HT-29 (cell line): Measurements from ENCODE around the gene RNF225. TPM values are rescaled to one million over a fixed set of nuclear protein-coding genes. Genes with fewer than 3 reads are reported as not detected.
"Not testable (repeated sequence)": the region's sequence is repeated elsewhere in the genome, so short reads cannot be mapped to it uniquely, and the experiment has no call there.

ENCODE experiments used
- DNase-seq: peaks from one replicate; pipeline ENCODE4 v3.0.0-alpha.2; 2015; ENCODE audit warnings: low spot score
- total RNA-seq: library from RNA; depleted of rRNA; stranded (reverse); fragments of >200 nt; shearing (Covaris generic); gene quantifications from 2 replicates; pipeline ENCODE4 v1.2.3, GENCODE V29; 2014; rRNA removed

RNF225 gene
- 0.58 and 0.99 TPM in 2 replicates for total RNA-seq

- peak; percentile 89 for DNase-seq
Measured at GRCh38 chr19:58395220-58395978, at the start of gene RNF225. TSS of gene RNF225 (plus strand) at chr19:58395656. CDS start at chr19:58396090, 434 bp downstream.

DNA sequence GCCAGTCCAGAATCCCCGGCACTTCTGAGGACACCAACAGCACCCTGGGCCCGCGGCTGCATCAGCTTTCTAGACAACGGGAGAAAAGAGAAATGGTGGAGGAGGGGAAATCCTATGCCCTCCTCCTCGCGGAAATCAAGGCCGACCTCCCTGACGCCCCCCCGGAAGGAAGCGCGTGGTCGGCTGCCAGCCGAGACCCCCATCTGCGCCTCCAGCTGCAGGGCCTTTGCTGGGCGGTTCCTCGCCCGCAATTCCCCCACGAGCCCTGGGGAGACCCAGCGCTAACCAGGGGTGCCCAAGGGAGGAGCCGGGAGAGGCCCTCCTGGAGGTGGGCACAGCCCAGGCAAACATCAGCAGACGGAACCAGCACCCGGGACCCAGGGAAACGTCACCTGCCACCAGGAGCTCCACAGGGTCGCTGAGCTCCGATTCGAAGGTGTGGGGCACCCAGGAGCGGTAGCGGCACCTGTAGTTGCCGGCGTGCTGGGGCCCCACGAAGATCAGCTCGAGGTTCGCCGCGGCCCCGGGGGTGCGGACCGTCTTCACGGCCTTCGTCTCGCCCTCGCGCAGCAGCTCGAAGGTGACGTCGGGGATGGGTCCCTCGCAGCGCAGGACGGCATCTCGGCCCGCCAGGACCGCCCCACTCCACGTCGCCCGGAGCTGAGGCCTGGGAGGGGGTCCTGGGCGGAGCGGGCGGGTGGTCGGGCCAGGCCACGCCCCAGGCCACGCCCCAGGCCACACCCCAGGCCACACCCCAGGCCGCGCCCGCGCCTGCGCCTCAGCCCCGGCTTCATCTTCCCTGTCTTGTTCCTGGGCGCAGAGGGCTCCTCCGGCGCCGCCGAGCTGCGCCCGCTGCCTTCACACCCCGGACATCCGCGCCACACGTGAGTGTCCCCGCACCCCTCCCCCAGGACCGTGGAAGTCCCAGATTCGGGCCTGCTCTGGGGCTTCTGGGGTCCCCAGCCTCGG, 48.2 kb upstream of the RNF225 start:
- no peak for DNase-seq

DNA sequence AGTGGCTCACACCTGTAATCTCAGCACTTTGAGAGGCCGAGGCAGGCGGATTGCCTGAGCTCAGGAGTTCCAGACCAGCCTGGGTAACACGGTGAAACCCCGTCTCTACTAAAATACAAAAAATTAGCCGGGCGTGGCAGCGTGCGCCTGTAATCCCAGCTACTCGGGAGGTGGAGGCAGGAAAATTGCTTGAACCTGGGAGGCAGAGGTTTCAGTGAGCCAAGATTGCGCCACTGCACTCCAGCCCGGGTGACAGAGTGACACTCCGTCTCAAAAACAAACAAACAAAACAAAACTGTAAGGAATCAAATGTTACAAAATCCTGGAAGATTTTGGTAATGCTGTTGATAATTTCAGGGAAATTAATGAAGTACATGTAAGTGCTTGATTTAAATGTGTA, 47.4 kb upstream of the RNF225 start:
- not testable (repeated sequence) for DNase-seq

GRCh38 chr19:58349590-58349989, 45.9 kb upstream of the RNF225 start:
- DNase-seq = no peak

DNA sequence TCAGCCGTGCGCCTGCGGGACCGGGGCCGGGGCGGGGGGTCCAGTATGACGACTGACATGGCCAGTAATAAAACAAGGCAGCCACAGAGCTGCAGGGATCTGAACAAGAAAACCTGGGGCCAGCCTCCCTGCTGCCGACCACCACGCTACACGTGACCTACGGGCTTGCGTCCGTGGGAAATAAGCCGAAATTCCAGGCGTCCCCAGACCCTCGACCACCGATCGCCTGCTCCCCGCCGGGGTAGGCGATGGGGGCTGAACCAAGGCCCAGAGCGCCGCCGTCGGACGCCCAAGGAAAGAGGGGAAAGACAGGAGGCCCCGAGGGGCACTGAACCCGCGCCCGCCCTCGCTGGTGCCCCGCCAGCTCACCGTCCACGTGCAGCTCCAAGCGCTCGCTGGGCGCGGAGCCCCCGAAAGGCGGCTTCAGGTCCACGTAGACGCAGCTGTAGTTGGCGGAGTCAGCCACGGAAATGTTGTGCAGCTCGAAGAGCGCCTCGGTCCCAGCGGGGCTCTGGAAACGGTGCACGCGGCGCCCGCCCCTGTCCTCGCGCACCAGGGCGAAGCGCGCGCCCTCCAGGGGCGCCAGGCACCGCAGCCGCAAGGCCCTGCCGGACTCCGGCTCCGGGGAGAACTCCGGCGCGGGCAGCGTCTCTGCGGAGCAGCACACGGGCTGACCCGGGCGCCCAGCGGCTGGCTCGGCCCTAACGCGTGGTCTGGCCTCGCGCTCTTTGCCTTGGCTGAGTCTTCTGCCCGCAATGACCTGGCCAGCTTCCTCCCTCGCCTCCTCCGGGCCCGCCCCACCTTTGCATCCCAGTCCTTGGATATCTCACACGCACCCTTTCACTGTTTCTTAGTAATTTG, 45.2 kb upstream of the RNF225 start:
- no peak for DNase-seq

DNA sequence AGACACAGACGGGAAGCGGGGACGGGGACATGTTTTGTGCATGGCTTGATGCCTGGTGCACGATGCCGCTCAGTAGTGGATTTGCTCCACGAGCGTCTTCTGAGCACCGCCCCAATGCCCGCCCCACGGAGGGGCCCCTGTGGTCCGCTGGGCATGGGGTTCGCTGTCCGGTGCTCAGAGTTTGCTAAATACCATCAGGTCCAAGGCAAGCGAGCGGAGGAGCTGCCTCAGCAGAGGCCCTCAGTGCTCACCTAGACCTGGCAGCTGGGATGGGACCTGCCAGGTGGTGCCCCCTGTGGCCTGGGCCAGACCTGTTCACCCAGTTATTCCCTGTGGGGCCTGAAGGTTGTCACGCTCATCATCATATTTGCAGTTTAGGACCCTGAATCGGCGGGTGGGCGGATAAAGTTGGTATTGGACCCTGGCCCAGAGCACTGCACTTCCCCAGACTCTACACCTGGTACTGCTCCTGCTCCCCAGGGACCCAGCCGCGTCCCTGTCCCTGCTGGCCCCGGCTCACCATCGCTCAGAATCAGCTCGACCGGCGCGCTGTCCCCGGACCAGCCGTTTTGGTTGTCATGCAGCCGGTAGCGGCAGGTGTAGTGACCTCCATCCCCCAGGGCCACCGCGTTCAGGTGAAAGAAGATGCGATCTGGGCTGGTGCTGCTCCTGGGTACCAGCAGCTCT, 44.4 kb upstream of the RNF225 start:
- DNase-seq = no peak

DNA sequence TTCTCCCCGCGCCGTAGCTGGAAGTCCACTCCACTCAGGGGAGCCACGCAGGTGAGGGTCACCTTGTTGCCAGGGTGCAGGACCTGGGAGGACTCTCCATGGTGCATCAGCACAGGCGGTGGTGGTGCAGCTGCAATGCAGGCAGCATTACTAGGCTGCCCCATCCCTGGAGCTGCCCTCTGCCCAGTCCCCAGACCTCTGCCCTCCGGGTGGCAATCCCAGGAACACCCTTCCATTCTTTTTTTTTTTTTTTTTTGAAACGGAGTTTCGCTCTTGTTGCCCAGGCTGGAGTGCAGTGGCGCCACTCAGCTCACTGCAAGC, 43.9 kb upstream of the RNF225 start:
- DNase-seq = no peak

DNA sequence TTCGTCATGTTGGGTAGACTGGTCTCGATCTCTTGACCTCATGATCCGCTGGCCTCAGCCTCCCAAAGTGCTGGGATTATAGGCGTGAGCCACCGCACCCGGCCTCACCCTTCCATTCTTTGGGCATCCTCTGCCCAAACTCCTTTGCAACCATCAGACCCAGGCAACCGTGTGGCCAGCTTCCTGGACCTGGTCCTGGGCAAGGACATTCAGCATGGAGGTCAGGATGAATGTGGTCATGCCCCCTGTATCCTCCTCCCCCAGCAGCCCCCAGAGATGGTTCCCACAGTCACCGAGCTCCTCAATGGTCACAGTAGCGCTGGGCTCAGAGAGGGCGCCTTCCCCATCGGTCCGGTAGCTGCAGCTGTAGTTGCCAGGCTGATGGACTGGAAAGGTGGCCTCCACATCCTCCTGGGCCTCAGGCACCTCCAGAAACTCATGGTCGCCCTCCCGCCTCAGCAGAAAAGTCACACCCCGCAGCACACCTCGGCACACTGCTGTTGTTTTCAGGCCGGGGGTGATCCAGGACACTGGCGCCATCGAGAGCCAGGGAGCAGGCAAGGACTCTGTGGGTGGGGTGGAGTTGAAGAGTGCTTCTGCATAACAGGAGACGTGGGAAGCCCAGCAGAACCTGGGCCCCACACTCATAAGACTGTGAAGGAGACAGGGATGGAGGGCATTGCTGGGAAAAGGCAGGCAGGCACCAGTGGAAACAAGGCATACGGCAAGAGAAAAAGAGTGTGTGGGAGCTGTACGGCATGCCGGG, 43.3 kb upstream of the RNF225 start:
- DNase-seq = no peak

DNA sequence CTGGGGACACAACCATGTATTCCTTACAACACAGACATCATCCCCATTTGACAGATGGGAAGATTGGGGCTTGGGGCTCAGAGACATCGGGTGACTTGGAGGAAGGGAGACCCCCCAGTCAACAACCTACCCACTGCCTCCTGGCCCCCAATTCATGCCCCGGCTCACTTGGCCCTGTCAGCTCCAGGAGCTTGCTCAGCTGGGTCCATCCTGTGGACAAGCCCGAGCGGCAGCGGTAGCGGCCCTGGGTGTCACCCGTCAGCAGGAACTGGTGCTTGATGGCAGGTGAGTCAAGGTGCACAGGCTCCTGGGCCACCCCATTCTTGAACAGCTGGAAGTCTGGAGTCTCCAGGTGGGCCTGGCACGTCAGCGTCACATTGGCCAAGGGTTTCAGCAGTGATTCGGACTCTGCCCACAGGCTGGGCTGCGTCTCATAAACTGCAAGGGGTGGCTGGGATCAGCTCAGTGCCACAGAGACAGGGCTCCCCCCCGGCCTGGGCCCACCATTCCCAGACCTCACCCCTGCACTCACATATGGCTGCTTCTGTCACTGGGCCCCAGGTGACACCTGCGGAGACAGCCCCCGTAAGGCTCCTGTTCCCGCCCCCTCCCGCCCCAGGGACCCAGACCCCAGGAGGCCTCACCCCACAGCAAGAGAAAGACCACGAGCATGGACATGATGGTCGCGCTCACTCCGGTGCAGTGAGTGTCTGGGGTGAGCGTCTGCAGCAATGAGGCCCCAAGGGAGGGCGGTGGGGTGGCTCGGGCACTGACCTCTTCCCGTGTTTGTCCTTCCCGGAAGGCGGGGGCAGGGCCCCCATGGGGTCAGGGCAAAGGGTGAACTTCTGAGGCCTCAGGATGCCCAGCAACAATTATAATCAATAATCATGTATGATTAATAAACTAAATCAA, 42.4 kb upstream of the RNF225 start, which contains the start of gene A1BG:
Gene A1BG (minus strand): TSS at position 733 of the 912 bp plus-strand sequence. CDS start 55 bp downstream, at position 678.
- no peak for DNase-seq

- DNase-seq = no peak
Measured at GRCh38 chr19:58353717-58354477, 41.6 kb upstream of the RNF225 start.

DNA sequence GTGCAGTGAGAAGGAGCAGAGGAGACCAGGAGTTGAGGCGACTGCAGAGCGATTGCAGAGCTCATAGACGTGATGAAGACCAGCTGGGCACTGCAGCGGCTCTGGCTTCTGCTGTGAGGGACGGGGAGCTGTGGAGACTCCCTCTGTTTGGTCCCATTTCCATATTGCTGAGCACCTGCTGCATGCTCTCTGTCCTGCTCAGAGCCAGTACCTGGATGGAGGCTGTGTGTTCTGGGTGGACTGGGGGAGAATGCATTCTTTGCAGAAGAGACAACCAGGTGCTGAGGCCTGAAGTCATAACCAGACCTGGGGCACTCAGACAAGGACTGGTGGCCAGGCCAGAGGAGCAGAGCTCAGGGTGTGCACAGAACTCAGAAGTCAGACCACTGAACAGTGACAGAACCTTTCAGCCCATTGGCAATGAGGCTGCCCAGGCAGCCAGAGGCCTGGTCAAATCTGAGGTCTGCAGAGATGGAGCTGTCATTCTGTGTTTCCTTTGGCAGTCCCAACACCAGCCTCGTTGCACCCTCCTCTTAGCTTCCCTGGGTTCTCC, 40.9 kb upstream of the RNF225 start:
- DNase-seq = no peak

DNA sequence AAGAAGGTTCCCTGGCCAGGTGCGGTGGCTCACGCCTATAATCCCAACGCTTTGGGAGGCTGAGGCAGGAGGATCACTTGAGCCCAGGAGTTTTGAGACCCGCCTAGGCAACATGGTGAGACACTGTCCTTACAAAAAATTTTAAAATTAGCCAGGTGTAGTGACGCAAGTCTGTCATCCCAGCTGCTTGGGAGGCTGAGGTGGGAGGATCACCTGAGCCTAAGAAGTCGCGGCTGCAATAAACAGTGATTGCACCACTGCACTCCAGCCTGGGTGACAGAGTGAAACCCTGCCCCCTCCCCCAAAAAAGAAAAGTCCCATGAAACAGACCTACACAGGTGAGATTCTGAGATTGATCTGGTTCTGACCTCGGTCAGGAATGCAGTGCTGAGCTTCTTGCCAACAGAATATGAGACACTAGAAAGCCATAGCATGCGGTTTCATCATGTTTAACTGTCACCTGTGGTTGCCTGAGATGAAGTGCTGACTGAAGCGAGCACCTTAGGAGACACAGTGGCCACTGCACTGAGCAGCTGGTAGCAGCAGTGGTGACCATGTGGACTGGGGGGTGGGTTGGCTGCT, 40.1 kb upstream of the RNF225 start:
- DNase-seq = no peak

- no peak for DNase-seq
Measured at GRCh38 chr19:58355908-58356765, 39.3 kb upstream of the RNF225 start.

GRCh38 chr19:58356766-58357480, 38.5 kb upstream of the RNF225 start:
- no peak for DNase-seq

DNA sequence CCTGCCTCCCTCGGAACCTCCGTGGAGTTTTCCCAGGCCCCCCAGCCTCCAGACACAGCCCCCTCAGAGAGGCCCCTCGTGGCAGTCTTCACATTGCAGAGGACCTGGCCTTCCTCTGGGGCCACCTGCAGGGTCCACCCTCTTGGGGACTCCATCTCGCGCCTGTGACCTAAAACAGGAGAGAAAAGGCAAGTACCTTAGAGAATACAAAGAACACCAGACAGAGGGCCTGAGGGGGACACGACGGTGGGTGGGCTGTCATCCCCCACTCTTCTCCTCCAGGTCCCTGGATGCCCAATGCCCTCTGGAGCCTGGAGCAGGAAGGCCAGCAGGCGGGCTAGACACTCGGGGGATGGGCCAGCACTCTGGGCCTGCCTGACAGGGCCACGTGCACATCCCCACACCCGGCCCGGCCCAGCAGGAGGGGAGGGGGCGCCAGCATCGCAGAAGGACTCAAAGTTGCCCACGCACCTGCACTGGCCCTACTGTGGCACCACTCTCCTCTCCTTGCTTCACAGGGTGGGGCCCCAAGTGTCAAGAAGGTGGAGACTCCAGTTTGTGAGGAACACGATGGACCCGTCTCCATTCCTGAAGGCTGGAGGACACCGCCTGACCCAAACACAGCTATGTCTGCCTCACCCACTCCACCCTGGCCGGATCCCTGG, 37.8 kb upstream of the RNF225 start:
- DNase-seq = no peak

- no peak for DNase-seq
Measured at GRCh38 chr19:58361900-58362271, 33.6 kb upstream of the RNF225 start.
